ENCODE measurements around the gene RPGR. TPM values are rescaled to one million over a fixed set of nuclear protein-coding genes. Genes with fewer than 3 reads are reported as not detected.

The RPGR gene
- total and polyA plus RNA-seq, 2 experiments from 2014 or later: 7.4 to 36.3 TPM

- TF ChIP-seq ZNF462 (CRISPR knock-in tag; IDR thresholded peaks at IDR 0.05) (no peak), ETS1 (IDR thresholded peaks at IDR 0.05) (no peak), NANOG (IDR thresholded peaks at IDR 0.05; ENCODE audit: borderline replicate concordance) (no peak), CTCF (conservative IDR thresholded peaks at IDR 0.05; ENCODE audit: low read depth in 2 of 2) (no peak), CREB1 (CRISPR knock-in tag; IDR thresholded peaks at IDR 0.05; ENCODE audit: low read depth) (no peak), POLR2AphosphoS5 (IDR thresholded peaks at IDR 0.05; ENCODE audit: low read depth) (no peak)
These were observed 6.5 kb downstream of the RPGR start (continued) for GRCh38 chrX:38320819-38321218.

- no peak overlapping the region for H3K4me3 Mint-ChIP-seq
These were observed 8.7 kb downstream of the RPGR start for GRCh38 chrX:38318606-38319005.

More at GRCh38 chrX:38318606-38319005, 8.7 kb downstream of the RPGR start:
- no peak overlapping the region for H2AFZ ChIP-seq
- no peak overlapping the region for H3K27ac ChIP-seq (ENCODE audit: low read depth)
- Mint-ChIP-seq H3K4me1 (peaks cover 14% of the 10 kb centered on the region), H3K36me3 (ENCODE audit: low read depth) (peaks cover 3% of the 10 kb centered on the region; the same call in 2 of the 3 replicates), H3K27me3 (ENCODE audit: insufficient read depth, low read depth, poor library complexity) (no peaks in the 10 kb centered on the region), H3K9me3 (no peaks in the 10 kb centered on the region), H3K27ac (peak overlapping the region; percentile 31; the same call in 1 of the 2 replicates)
- no peak for ATAC-seq
- no peak overlapping the region for H3K4me3 ChIP-seq
- no peak for DNase-seq (ENCODE audit: low spot score)
- H3K27me3 ChIP-seq (ENCODE audit: insufficient read depth): no peaks in the 10 kb centered on the region
- 0 out of 2 replicates have a peak, but pooled peaks cover 3% of the 10 kb centered on the region for H3K4me1 ChIP-seq (ENCODE audit: insufficient read depth)
- no peaks in the 10 kb centered on the region for H4K20me1 ChIP-seq (replicated peaks; ENCODE audit: insufficient read depth)
- no peak overlapping the region for H3K4me2 ChIP-seq
- H3K9me2 ChIP-seq (ENCODE audit: insufficient read depth): no peaks in the 10 kb centered on the region
- no peaks in the 10 kb centered on the region for H3F3A ChIP-seq (replicated peaks; ENCODE audit: low read depth)
- H3K79me2 ChIP-seq (replicated peaks; ENCODE audit: insufficient read depth): no peaks in the 10 kb centered on the region; the same call in 1 of the 2 replicates
- no peak for TF ChIP-seq POLR2AphosphoS5 (IDR thresholded peaks at IDR 0.05; ENCODE audit: low read depth)
- no peak for TF ChIP-seq CREB1 (CRISPR knock-in tag; IDR thresholded peaks at IDR 0.05; ENCODE audit: low read depth)
- no peak for TF ChIP-seq ZNF462 (CRISPR knock-in tag; IDR thresholded peaks at IDR 0.05)
- no peaks in the 10 kb centered on the region for H3K36me3 ChIP-seq (ENCODE audit: insufficient read depth)
